NOMO-1 (cell line): ENCODE data around the gene ABAT.
"Not testable (repeated sequence)": the region's sequence is repeated elsewhere in the genome, so short reads cannot be mapped to it uniquely, and the experiment has no call there.

Source experiments
- DNase-seq, 2 experiments: peaks; one replicate each; lab custom pipeline; 2025; ENCODE audit not compliant: unreplicated experiment in 2 of 2; lab: John Stamatoyannopoulos, UW

The ABAT gene

DNA sequence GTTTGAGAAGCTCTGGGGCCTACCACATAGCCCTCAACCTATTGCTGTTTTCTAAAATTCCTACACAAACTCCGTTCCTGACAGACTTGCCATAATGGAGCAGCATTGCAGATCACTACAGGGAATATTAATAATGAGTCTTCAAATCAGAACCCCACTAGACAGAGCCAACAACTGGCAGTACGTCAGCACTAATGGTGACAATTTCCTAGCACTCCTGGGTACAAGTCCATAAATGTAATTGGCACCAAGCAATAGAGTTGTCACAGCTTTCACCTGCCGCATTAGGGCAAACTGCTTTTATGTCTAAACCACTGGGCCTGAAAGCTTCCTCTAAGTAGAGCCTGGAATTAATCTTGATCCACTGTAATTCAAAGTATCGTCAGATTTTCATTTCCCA lies 25.5 kb upstream of the ABAT start:
- no peak for DNase-seq

GRCh38 chr16:8649829-8650554 lies 24.4 kb upstream of the ABAT start:
- no peak for DNase-seq

DNA sequence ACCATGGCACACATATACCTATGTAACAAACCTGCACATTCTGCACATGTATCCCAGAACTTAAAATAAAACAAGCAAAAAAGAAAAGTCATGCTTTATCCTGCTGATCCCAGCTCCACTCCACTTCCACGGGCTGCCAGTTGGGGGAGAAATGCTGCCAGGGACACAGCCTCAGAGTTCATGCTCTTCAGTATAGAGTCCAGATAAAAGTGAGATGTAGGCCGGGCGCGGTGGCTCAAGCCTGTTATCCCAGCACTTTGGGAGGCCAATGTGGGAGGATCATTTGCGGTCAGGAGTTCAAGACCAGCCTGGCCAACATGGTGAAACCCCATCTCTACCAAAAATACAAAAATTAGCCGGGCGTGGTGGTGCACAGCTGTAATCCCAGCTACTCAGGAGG lies 22.5 kb upstream of the ABAT start:
- not testable (repeated sequence) for DNase-seq

GRCh38 chr16:8655184-8655717 lies 19.2 kb upstream of the ABAT start:
- DNase-seq, result peak; percentile 45 to 68

GRCh38 chr16:8656376-8656775 lies 18.0 kb upstream of the ABAT start:
- no peak for DNase-seq

- no peak for DNase-seq
Measured at GRCh38 chr16:8660841-8661301, 13.5 kb upstream of the ABAT start.

DNA sequence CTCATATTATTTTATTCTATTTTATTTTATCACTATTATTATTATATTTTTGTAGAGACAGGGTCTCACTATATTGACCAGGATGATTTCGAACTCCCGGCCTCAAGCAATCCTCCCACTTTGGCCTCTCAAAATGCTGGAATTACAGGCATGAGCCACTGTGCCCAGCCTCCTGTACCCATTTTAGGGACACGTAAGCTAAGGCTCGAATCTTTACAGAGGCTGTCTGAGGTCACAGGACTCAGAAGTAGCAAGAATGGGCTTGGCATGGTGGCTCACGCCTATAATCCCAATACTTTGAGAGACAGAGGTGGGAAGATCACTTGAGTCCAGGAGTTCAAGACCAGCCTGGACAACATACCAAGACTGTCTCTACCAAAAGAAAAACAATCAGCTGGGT lies 12.7 kb upstream of the ABAT start:
- no peak for DNase-seq

- no peak for DNase-seq
Measured at GRCh38 chr16:8663192-8664089, 11.0 kb upstream of the ABAT start.

GRCh38 chr16:8665529-8665928 lies 8.9 kb upstream of the ABAT start:
- no peak for DNase-seq

- DNase-seq, result no peak
Measured at GRCh38 chr16:8667492-8667891, 6.9 kb upstream of the ABAT start.

DNA sequence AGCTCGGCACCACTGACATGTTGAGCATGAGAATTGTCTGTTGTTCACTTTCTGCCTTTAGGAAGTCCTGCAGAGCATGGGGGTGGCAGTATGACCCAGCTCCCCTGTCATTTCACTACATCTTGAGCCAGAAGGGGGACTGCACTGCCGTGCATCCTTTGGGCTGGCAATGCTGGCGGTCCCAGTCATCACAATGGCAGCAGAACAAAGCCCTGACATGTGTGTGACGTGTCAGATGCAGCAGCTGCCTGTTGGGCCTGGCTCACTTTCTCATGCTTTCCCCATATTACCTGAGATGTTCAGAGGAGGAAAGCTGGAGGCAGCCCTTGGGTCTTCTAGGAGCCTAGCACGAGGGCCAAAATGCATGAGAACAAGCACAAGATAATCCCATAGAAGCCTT lies 6.3 kb upstream of the ABAT start:
- no peak for DNase-seq

DNA sequence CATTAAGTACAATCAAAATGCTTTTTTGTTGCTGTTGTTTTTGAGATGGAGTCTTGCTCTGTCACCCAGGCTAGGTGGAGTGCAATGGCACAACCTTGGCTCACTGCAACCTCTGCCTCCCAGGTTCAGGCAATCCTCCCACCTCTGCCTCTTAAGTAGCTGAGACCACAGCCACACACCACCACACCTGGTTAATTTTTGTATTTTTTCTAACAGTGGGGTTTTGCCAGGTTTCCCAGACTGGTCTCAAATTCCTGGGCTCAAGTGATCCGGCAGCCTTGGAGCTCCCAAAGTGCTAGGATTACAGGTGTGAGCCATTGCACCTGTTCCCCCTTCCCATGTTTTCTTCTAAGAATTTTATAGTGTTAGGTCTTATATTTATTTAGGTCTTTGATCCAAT lies 4.9 kb upstream of the ABAT start:
- no peak for DNase-seq

GRCh38 chr16:8670014-8670560 lies 4.3 kb upstream of the ABAT start:
- no peak for DNase-seq

GRCh38 chr16:8673611-8674412 lies 605 bp upstream of the ABAT start:
- DNase-seq, result no peak

DNA sequence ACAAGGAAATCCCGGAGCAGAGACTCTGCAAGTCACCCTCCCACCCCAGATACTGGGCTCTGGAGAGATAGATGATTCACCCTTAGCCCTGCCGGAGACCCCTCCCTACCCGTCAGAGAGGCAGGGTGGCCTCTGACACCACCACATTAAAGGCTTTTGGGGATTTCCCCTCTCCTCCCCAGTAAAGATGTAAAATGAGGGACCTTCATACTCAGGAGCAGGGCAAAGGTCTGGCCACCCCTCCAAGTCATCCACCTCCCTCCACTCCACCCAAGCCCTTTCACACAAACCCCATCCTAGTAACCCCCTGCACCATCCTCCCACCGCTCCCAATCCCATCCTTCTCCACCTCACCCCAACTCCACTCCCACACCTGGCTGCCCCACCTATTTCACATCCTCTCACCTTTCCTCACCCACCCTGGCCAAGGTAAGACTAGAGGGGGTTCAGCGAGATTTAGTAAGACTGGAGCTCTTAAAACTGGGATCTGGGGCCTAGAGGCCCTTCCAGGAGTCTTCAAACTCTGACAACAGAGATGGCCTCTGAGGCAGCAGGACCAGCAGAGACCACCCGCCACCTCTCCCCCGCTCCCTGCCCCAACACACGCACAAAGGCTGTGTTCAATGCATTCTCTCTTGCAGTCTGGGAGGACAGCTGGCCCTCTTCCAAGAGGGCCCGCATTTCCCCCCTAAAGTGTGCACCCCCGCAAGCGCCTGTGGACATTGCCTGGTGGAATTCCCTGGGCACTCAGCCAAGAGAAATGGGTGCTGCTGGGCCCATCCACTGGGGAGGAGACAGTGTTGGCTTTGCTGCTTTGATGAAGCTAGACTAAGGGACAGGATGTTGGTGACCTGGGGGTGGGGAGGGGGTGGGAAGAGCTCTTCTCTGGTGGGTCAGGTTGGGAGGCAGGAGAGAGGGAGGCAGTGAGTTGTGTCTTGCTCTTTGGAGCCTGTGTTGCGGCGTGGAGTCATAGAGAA lies 1.1 kb downstream of the ABAT start:
- DNase-seq, result no peak

DNA sequence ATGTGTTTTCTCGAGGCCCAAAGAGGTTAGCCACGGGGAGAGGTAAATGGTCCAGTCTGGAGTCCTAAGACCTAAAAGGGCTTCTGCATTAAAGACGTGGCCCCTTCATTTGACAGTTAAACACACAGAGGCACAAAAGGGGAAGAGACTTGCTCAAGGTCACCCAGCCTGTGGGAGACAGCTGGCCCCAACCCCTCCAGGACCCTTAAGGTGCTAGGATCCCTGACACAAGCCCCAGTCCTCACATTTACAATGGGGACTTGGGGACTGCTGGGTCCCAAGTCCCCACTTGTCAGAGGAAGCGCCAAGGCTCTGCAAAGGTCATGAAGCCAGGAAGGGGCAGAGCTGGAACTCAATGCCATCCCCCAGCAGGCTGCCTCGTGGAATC lies 1.7 kb downstream of the ABAT start:
- DNase-seq, result no peak

GRCh38 chr16:8676737-8677375 lies 2.4 kb downstream of the ABAT start:
- no peak for DNase-seq

- no peak for DNase-seq
Measured at GRCh38 chr16:8677481-8677880, 3.1 kb downstream of the ABAT start.
